ENCODE measurements around the gene IL17C.

The IL17C gene

GRCh38 chr16:88626646-88627045, 11.7 kb upstream of the IL17C start:
- Histone ChIP-seq H3K9ac (ENCODE audit: low read length) (no peak overlapping the region), H3K27ac (ENCODE audit: low read depth, low read length) (no peak overlapping the region), H3K4me3 (ENCODE audit: insufficient read depth, low read length, poor library complexity, severe bottlenecking) (no peak overlapping the region), H4K20me1 (ENCODE audit: low read depth, low read length) (no peaks in the 10 kb centered on the region), H3K79me2 (ENCODE audit: insufficient read depth, low read length) (no peaks in the 10 kb centered on the region), H2AFZ (ENCODE audit: low read depth, low read length, severe bottlenecking) (no peak overlapping the region), H3K27me3 (ENCODE audit: low read length) (no peaks in the 10 kb centered on the region), H3K36me3 (ENCODE audit: low read length) (no peaks in the 10 kb centered on the region), H3F3A (ENCODE audit: insufficient read depth) (no peaks in the 10 kb centered on the region), H3K9me2 (replicated peaks; ENCODE audit: insufficient read depth, low read length) (no peaks in the 10 kb centered on the region), H3K4me2 (ENCODE audit: low read depth, low read length, poor library complexity, severe bottlenecking) (no peak overlapping the region), H3K9me3 (ENCODE audit: insufficient read depth, low read length) (no peaks in the 10 kb centered on the region)
- TF ChIP-seq EZH2phosphoT487 (conservative IDR thresholded peaks at IDR 0.05; ENCODE audit: low read length): no peak
- TF ChIP-seq, protein P1, sequence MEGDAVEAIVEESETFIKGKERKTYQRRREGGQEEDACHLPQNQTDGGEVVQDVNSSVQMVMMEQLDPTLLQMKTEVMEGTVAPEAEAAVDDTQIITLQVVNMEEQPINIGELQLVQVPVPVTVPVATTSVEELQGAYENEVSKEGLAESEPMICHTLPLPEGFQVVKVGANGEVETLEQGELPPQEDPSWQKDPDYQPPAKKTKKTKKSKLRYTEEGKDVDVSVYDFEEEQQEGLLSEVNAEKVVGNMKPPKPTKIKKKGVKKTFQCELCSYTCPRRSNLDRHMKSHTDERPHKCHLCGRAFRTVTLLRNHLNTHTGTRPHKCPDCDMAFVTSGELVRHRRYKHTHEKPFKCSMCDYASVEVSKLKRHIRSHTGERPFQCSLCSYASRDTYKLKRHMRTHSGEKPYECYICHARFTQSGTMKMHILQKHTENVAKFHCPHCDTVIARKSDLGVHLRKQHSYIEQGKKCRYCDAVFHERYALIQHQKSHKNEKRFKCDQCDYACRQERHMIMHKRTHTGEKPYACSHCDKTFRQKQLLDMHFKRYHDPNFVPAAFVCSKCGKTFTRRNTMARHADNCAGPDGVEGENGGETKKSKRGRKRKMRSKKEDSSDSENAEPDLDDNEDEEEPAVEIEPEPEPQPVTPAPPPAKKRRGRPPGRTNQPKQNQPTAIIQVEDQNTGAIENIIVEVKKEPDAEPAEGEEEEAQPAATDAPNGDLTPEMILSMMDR (IDR thresholded peaks at IDR 0.05; ENCODE audit: insufficient read depth, low read length, poor library complexity, severe bottlenecking): no peak

DNA sequence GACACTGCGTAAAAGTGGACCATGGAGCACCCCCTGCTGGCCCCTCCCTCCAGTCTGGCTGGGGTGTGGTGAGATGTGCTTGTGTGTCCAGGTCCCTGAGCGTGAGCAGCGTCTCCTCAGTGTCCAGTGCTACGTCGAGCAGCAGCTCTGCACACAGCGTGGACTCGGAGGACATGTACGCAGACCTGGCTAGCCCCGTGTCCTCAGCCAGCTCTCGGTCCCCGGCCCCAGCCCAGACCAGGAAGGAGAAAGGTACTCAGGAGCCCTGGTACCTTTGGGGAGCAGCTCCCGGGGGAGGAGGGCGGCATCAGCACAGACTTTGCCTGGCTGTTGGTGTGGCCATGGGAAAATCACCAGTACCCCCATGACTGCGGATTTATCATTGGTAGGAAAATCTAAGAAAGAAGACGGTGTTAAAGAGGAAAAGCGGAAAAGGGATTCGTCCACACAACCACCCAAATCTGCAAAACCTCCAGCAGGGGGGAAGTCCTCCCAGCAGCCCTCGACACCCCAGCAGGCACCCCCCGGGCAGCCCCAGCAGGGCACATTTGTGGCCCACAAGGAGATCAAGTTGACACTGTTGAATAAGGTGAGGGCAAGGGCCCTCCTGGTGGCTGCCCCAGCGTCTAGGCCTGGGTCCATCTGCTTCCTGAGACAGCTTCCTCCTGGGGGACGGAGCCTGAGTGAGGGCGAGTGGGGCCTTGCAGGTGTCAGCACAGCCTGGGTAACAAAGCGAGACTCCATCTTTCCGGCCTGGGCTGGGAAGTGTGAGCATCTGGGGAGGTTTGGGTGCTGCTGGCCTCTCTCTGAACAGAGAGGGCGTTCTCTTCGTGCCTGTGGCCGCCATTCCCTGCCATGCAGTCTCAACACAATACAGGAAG, 10.6 kb upstream of the IL17C start:
- no peak for TF ChIP-seq EZH2phosphoT487 (conservative IDR thresholded peaks at IDR 0.05; ENCODE audit: low read length)
- TF ChIP-seq, protein P1 (IDR thresholded peaks at IDR 0.05; ENCODE audit: insufficient read depth, low read length, poor library complexity, severe bottlenecking): no peak
- Histone ChIP-seq H3K4me2 (ENCODE audit: low read depth, low read length, poor library complexity, severe bottlenecking) (no peak overlapping the region), H3K9ac (ENCODE audit: low read length) (no peak overlapping the region), H3K36me3 (ENCODE audit: low read length) (no peaks in the 10 kb centered on the region), H3K27me3 (ENCODE audit: low read length) (no peaks in the 10 kb centered on the region), H3K27ac (ENCODE audit: low read depth, low read length) (no peak overlapping the region), H2AFZ (ENCODE audit: low read depth, low read length, severe bottlenecking) (no peak overlapping the region), H3F3A (ENCODE audit: insufficient read depth) (no peaks in the 10 kb centered on the region), H3K79me2 (ENCODE audit: insufficient read depth, low read length) (no peaks in the 10 kb centered on the region), H3K9me3 (ENCODE audit: insufficient read depth, low read length) (no peaks in the 10 kb centered on the region), H3K4me3 (ENCODE audit: insufficient read depth, low read length, poor library complexity, severe bottlenecking) (no peak overlapping the region), H4K20me1 (ENCODE audit: low read depth, low read length) (no peaks in the 10 kb centered on the region), H3K9me2 (replicated peaks; ENCODE audit: insufficient read depth, low read length) (no peaks in the 10 kb centered on the region)

DNA sequence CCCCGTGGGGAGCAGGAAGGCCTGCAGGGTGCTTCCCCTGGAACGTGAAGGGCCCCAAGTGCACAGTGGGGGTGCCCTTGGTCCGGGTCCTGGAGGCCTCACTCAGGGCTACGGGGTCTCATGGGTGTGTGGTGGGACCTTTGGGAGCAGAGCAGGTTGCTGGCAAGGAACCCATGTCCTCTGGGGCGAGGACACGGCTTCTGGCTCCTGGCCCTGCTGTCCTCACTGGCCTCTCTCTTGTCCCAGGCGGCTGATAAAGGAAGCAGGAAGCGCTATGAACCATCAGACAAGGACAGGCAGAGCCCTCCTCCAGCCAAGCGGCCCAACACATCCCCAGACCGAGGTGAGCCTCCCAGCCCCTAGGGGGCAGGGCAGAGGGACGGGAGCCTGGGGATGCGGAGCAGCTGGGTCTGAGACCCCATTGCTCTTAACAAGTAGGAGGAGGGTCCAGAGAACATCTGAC, 9.8 kb upstream of the IL17C start:
- H4K20me1 ChIP-seq (ENCODE audit: low read depth, low read length): no peaks in the 10 kb centered on the region
- H3K9ac ChIP-seq (ENCODE audit: low read length): no peak overlapping the region
- no peaks in the 10 kb centered on the region for H3K79me2 ChIP-seq (ENCODE audit: insufficient read depth, low read length)
- H3K4me3 ChIP-seq (ENCODE audit: insufficient read depth, low read length, poor library complexity, severe bottlenecking): no peak overlapping the region
- H3K9me2 ChIP-seq (replicated peaks; ENCODE audit: insufficient read depth, low read length): no peaks in the 10 kb centered on the region
- no peak overlapping the region for H3K4me2 ChIP-seq (ENCODE audit: low read depth, low read length, poor library complexity, severe bottlenecking)
- no peaks in the 10 kb centered on the region for H3K9me3 ChIP-seq (ENCODE audit: insufficient read depth, low read length)
- peaks cover 5% of the 10 kb centered on the region; the same call in 1 of the 2 replicates for H3F3A ChIP-seq (ENCODE audit: insufficient read depth)
- no peak overlapping the region for H2AFZ ChIP-seq (ENCODE audit: low read depth, low read length, severe bottlenecking)
- H3K27me3 ChIP-seq (ENCODE audit: low read length): no peaks in the 10 kb centered on the region
- no peak overlapping the region for H3K27ac ChIP-seq (ENCODE audit: low read depth, low read length)
- no peak for TF ChIP-seq EZH2phosphoT487 (conservative IDR thresholded peaks at IDR 0.05; ENCODE audit: low read length)
- TF ChIP-seq, protein P1 (IDR thresholded peaks at IDR 0.05; ENCODE audit: insufficient read depth, low read length, poor library complexity, severe bottlenecking): peak; percentile 28
- no peaks in the 10 kb centered on the region for H3K36me3 ChIP-seq (ENCODE audit: low read length)

All from SU-DHL-6 (cell line).